Muscle of leg (tissue), 11 donors: ENCODE results near the gene ELAVL3. TPM values are rescaled to one million over a fixed set of nuclear protein-coding genes. Genes with fewer than 3 reads are reported as not detected.
"Not testable (repeated sequence)": the region's sequence is repeated elsewhere in the genome, so short reads cannot be mapped to it uniquely, and the experiment has no call there.

Source experiments
- DNase-seq: peaks from one replicate; pipeline ENCODE4 v3.0.0; 2013
- H3K27ac ChIP-seq: one replicate; pipeline ENCODE4 v1.5.1; 2013; ENCODE audit warnings: mild to moderate bottlenecking, low read length, control low read depth
- H3K27me3 ChIP-seq: one replicate; pipeline ENCODE4 v1.6.1; 2013; ENCODE audit warnings: low read length; ENCODE audit not compliant: control insufficient read depth, insufficient read depth
- H3K36me3 ChIP-seq: one replicate; pipeline ENCODE4 v1.6.1; 2013; ENCODE audit warnings: low read length; ENCODE audit not compliant: control insufficient read depth, insufficient read depth
- H3K4me1 ChIP-seq: one replicate; pipeline ENCODE4 v1.6.1; 2013; ENCODE audit warnings: low read length; ENCODE audit not compliant: control insufficient read depth, insufficient read depth
- H3K4me3 ChIP-seq: one replicate; pipeline ENCODE4 v1.5.1; 2013; ENCODE audit warnings: low read length, control low read depth
- H3K9me3 ChIP-seq: replicated peaks from 2 replicates; pipeline ENCODE4 v1.6.1; 2013; ENCODE audit warnings: low read depth, low read length; ENCODE audit not compliant: control insufficient read depth
- WGBS: methylation state at CpG from one replicate; pipeline ENCODE4 v1.1.5; 2013; ENCODE audit warnings: missing lambda C conversion rate; ENCODE audit not compliant: insufficient coverage; 5-methylcytosine and 5-hydroxymethylcytosine counted together
- polyA plus RNA-seq, 8 donors: library from polyadenylated mRNA; unstranded; fragments of 120-200 nt; gene quantifications; one replicate each; pipeline versions ENCODE4 v1.2.1 to v1.2.3, GENCODE V29; 2013; ENCODE audit warnings: inconsistent platforms in 1 of 8, low replicate concordance in 1 of 8; ENCODE audit not compliant: insufficient read length in 8 of 8, insufficient read depth in 1 of 8
- total RNA-seq: library from RNA; stranded (reverse); fragments of 120-200 nt; gene quantifications from one replicate; pipeline ENCODE4 v1.2.4, GENCODE V29; 2013

Gene ELAVL3
- total and polyA plus RNA-seq, 9 donors: 0.05 to 0.16 (median 0.09) TPM; not detected in 2

- WGBS: no CpG with 5 or more reads among the region's 4 CpGs
- H3K9me3 ChIP-seq: no peaks in the 10 kb centered on the region
- H3K27ac ChIP-seq: no peak overlapping the region
- peaks cover 29% of the 10 kb centered on the region for H3K27me3 ChIP-seq
- no peaks in the 10 kb centered on the region for H3K4me1 ChIP-seq
- no peak overlapping the region for H3K4me3 ChIP-seq
- DNase-seq: no peak
- no peaks in the 10 kb centered on the region for H3K36me3 ChIP-seq
Observed at GRCh38 chr19:11408591-11408990, 72.3 kb downstream of the ELAVL3 start.

- 76% methylated on average over 9 of the region's 12 CpGs for WGBS
- H3K4me1 ChIP-seq, H3K9me3 ChIP-seq, H3K4me3 ChIP-seq, H3K36me3 ChIP-seq, H3K27ac ChIP-seq, DNase-seq: not testable (repeated sequence)
- peaks cover 29% of the 10 kb centered on the region for H3K27me3 ChIP-seq
Observed at GRCh38 chr19:11406703-11407236, 74.1 kb downstream of the ELAVL3 start.

DNA sequence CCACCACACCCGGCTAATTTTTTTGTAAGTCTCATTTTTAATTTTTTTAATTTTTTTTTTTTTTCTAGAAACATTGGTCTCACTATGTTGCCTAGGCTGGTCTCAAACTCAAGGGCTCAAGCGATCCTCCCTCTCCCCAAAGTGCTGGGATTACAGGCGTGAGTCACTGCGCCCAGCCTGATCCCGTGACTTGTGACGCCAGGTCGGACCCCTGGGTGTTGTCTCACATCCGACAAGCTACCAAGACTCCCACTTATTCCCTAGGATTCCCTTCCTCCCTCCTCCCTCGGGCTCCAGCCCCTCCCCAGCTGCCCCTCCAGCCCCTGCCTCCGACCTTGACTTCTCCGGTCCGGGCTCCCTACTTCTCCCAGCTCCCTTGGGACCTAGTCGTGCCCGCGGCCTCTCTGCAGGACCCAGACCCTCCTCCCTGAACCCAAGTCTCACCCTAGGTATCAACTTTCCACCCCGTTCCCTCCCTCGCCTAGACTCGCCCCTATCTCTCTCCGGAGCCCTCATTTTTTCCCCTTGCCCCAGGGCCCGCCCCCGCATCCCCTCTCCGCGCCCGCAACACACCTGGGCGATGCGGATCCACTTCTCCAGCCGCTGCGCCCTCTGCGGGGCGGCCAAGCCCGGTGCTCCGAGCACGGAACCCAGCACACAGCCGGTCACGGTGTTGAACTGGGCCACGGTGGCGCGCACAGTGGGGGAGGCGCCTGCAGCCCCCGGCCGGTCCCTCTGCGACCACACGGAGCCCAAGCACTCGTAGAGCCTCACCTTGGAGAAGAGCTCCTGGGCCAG, 74.8 kb downstream of the ELAVL3 start:
- no peaks in the 10 kb centered on the region for H3K36me3 ChIP-seq
- no peak for DNase-seq
- no peak overlapping the region for H3K4me3 ChIP-seq
- H3K27ac ChIP-seq: no peak overlapping the region
- 25% methylated on average over 43 of the region's 44 CpGs for WGBS
- peaks cover 25% of the 10 kb centered on the region for H3K27me3 ChIP-seq
- H3K9me3 ChIP-seq: no peaks in the 10 kb centered on the region
- no peaks in the 10 kb centered on the region for H3K4me1 ChIP-seq

DNA sequence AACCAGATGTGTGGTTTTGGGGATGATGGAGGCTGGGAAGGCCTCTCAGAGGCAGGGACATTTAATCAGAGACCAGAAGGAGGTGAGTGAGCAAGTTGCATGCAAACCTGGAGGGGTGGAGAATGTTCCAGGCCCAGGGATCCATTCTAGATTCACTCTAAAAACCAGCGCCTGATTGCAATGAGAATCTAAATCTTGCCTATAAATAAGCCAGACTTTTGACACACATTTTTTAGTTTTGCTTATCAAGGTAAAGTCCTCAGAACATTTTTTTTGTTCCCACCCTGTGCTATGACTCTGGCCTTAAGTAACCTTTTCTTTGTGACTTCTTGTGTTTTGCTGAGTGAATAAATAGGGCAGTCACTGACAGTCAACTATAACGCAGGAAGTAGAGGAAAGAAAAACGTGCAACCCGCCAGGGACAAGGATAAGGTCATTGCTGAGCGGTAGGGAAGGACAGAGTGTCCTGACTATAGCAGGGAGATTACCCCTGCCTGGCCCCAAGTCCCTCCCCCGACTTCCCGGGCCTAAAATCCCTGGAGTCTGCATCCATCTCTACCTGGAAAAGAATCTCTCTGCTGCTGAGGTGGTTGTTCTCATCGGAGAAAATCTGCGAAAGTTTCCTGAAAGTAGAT, 76.1 kb downstream of the ELAVL3 start:
- 42% methylated on average over 6 of the region's 9 CpGs for WGBS
- Histone ChIP-seq H3K4me3 (no peak overlapping the region), H3K27ac (no peak overlapping the region)

DNA sequence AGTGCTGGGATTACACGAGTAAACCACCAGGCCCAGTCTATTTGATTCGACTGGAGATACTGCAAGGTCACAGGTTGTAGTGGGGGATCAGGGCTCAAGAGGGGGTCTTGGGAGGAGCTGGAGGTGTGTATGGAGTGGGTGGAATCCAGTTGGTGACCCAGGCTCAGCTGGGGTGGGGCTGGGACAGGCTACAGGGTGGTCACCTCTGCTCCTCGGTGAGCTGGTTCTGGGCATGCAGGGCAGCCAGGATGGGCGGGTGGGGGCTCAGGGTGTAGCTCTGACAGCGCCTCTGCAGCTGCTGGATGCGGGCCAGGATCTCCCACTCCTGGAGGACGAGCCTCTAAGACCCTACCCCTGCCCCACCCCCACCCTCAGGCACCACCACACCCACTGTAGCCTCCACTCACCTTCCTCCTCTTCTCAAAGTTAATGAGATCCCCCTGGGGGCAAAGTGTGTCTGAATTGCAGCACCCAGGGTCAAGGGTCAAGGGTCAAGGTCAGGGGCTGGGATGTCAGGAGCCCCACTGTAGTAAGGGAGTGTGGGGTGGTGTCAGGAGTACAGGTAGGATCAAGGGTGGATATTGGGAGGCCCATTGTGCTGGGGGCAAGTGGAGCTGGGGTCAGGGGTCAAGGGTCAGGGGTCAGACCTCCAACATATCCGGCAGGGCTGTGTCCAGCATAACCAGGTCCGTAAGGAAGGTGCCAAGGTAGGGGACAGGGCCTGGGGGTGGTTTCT, 78.9 kb downstream of the ELAVL3 start:
- H3K27me3 ChIP-seq: peaks cover 18% of the 10 kb centered on the region
- H3K36me3 ChIP-seq: no peaks in the 10 kb centered on the region
- H3K4me3 ChIP-seq: no peak overlapping the region
- DNase-seq: no peak
- no peaks in the 10 kb centered on the region for H3K9me3 ChIP-seq
- no peak overlapping the region for H3K27ac ChIP-seq
- H3K4me1 ChIP-seq: no peaks in the 10 kb centered on the region
- WGBS: 79% methylated on average over 8 of the region's 9 CpGs

More for the DNA sequence above, 76.1 kb downstream of the ELAVL3 start:
- H3K9me3 ChIP-seq: no peaks in the 10 kb centered on the region
- H3K36me3 ChIP-seq: no peaks in the 10 kb centered on the region
- no peaks in the 10 kb centered on the region for H3K4me1 ChIP-seq
- peaks cover 25% of the 10 kb centered on the region for H3K27me3 ChIP-seq
- no peak for DNase-seq

Other genes starting within 250 kb of the ELAVL3 start
- 0.44 TPM for gene ANGPTL8, start 241.4 kb downstream of the ELAVL3 start, total RNA-seq
- gene ANGPTL8, start 241.4 kb downstream of the ELAVL3 start, polyA plus RNA-seq: under 1 TPM in 6 of 8 donors, not detected in 2; 0.18 to 0.53 (median 0.45) TPM
- 23.7 TPM for gene DOCK6, start 218.5 kb downstream of the ELAVL3 start, total RNA-seq
- gene DOCK6, start 218.5 kb downstream of the ELAVL3 start, polyA plus RNA-seq: 10 to 100 TPM; 25.4 to 53.7 (median 41.9) TPM
- not detected for gene TSPAN16, start 184.9 kb downstream of the ELAVL3 start, total RNA-seq
- gene TSPAN16, start 184.9 kb downstream of the ELAVL3 start, polyA plus RNA-seq: not detected
- gene RAB3D, start 141.4 kb downstream of the ELAVL3 start, total RNA-seq: 4.3 TPM
- 10 to 100 TPM in 1 of 8 donors, 1 to 10 TPM in 7; 4.1 to 10.7 (median 6.6) TPM for gene RAB3D, start 141.4 kb downstream of the ELAVL3 start, polyA plus RNA-seq
- gene TMEM205, start 134.8 kb downstream of the ELAVL3 start, total RNA-seq: 48.2 TPM
- gene TMEM205, start 134.8 kb downstream of the ELAVL3 start, polyA plus RNA-seq: 10 to 100 TPM; 40.1 to 53.6 (median 45.5) TPM
- 5.2 TPM for gene CCDC159, start 134.5 kb downstream of the ELAVL3 start, total RNA-seq
- 10 to 100 TPM in 2 of 8 donors, 1 to 10 TPM in 6; 5.1 to 13.7 (median 8.3) TPM for gene CCDC159, start 134.5 kb downstream of the ELAVL3 start, polyA plus RNA-seq
- 4.8 TPM for gene PLPPR2, start 125.6 kb downstream of the ELAVL3 start, total RNA-seq
- gene PLPPR2, start 125.6 kb downstream of the ELAVL3 start, polyA plus RNA-seq: 10 to 100 TPM; 11.0 to 16.7 (median 13.1) TPM
- gene SWSAP1, start 106.4 kb downstream of the ELAVL3 start, total RNA-seq: 1.3 TPM
- 1 to 10 TPM; 1.4 to 1.9 (median 1.7) TPM for gene SWSAP1, start 106.4 kb downstream of the ELAVL3 start, polyA plus RNA-seq
- gene EPOR, start 96.7 kb downstream of the ELAVL3 start, total RNA-seq: 3.0 TPM
- gene EPOR, start 96.7 kb downstream of the ELAVL3 start, polyA plus RNA-seq: 1 to 10 TPM; 2.4 to 5.3 (median 3.7) TPM
- 0.31 TPM for gene RGL3, start 61.7 kb downstream of the ELAVL3 start, total RNA-seq
- 1 to 10 TPM in 1 of 8 donors, under 1 TPM in 7; 0.12 to 2.3 (median 0.43) TPM for gene RGL3, start 61.7 kb downstream of the ELAVL3 start, polyA plus RNA-seq
- 0.22 TPM for gene ODAD3, start 45.9 kb downstream of the ELAVL3 start, total RNA-seq
- gene ODAD3, start 45.9 kb downstream of the ELAVL3 start, polyA plus RNA-seq: under 1 TPM; 0.11 to 0.49 (median 0.21) TPM
- gene PRKCSH, start 45.4 kb downstream of the ELAVL3 start, total RNA-seq: 80.5 TPM
- 100 to 1,000 TPM; 161 to 260 (median 201) TPM for gene PRKCSH, start 45.4 kb downstream of the ELAVL3 start, polyA plus RNA-seq
- gene ZNF653, start 24.8 kb upstream of the ELAVL3 start, total RNA-seq: 3.4 TPM
- gene ZNF653, start 24.8 kb upstream of the ELAVL3 start, polyA plus RNA-seq: 1 to 10 TPM; 4.4 to 8.3 (median 5.9) TPM
- 39.6 TPM for gene ECSIT, start 48.1 kb upstream of the ELAVL3 start, total RNA-seq
- gene ECSIT, start 48.1 kb upstream of the ELAVL3 start, polyA plus RNA-seq: 10 to 100 TPM; 41.6 to 51.4 (median 44.5) TPM
- gene CNN1, start 57.8 kb upstream of the ELAVL3 start, total RNA-seq: 72.4 TPM
- 100 to 1,000 TPM in 2 of 8 donors, 10 to 100 TPM in 6; 40.4 to 144 (median 72.4) TPM for gene CNN1, start 57.8 kb upstream of the ELAVL3 start, polyA plus RNA-seq
- 32.3 TPM for gene ELOF1, start 78.2 kb upstream of the ELAVL3 start, total RNA-seq
- 10 to 100 TPM; 33.5 to 43.3 (median 38.8) TPM for gene ELOF1, start 78.2 kb upstream of the ELAVL3 start, polyA plus RNA-seq
- 1.8 TPM for gene ACP5, start 96.6 kb upstream of the ELAVL3 start, total RNA-seq
- 1 to 10 TPM in 7 of 8 donors, under 1 TPM in 1; 0.81 to 4.9 (median 1.5) TPM for gene ACP5, start 96.6 kb upstream of the ELAVL3 start, polyA plus RNA-seq
- 20.5 TPM for gene ZNF627, start 116.4 kb upstream of the ELAVL3 start, total RNA-seq
- gene ZNF627, start 116.4 kb upstream of the ELAVL3 start, polyA plus RNA-seq: 10 to 100 TPM; 11.1 to 16.1 (median 12.9) TPM